ENCODE results near the gene VN1R2. TPM values are rescaled to one million over a fixed set of nuclear protein-coding genes. Genes with fewer than 3 reads are reported as not detected.
"Not testable (repeated sequence)": the region's sequence is repeated elsewhere in the genome, so short reads cannot be mapped to it uniquely, and the experiment has no call there.

The VN1R2 gene
- not detected for polyA plus RNA-seq (2013, experiment 1 of 2)
- not detected for polyA plus RNA-seq (2013, experiment 2 of 2)

DNA sequence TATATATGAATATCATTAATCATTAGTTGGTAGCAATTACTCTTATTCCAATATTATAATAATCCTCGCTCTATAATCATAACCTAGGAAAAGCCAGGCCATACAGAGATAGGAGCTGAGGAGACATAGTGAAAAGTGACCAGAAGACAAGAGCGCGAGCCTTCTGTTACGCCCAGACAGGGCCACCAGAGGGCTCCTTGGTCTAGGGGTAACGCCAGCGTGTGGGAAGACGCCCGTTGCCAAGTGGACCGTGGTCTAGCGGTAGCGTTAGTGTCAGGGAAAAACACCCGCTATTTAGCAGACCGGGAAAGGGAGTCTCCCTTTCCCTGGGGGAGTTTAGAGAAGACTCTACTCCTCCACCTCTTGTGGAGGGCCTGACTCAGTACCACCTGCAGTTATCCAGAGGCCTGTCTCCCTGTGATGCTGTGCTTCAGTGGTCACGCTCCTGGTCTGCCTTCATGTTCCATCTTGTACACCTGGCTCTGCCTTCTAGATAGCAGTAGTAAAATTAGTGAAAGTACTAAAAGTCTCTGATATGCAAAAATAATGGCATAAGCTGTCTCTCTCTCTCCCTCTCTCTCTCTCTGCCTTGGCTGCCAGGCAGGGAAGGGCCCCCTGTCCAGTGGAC, at the start of gene VN1R2:
TSS of gene VN1R2 (plus strand) at position 578 of the 628 bp plus-strand sequence. CDS start 84 bp downstream, outside the sequence.
- not testable (repeated sequence) for H3K23ac ChIP-seq (ENCODE audit: low read length); H3K4me1 ChIP-seq (ENCODE audit: control insufficient read depth, low read depth, low read length); H3K4me3 ChIP-seq (ENCODE audit: low read length); H3K79me1 ChIP-seq (ENCODE audit: low read length); H3K36me3 ChIP-seq (ENCODE audit: control insufficient read depth, insufficient read depth, low read length); H4K8ac ChIP-seq (ENCODE audit: low read depth, low read length); H3K9ac ChIP-seq (ENCODE audit: low read length); H3K79me2 ChIP-seq (ENCODE audit: control insufficient read depth, insufficient read depth, low read length); H2BK5ac ChIP-seq (ENCODE audit: low read length); H4K5ac ChIP-seq (ENCODE audit: low read length); H3K4ac ChIP-seq (ENCODE audit: low read depth, low read length); H3K27ac ChIP-seq (ENCODE audit: low read depth, low read length); H3K27me3 ChIP-seq (ENCODE audit: insufficient read depth, low read length, poor library complexity); H2BK15ac ChIP-seq (replicated peaks; ENCODE audit: low read depth); H2BK120ac ChIP-seq (ENCODE audit: low read depth, low read length); DNase-seq; H3K4me2 ChIP-seq (ENCODE audit: low read length); H2AK5ac ChIP-seq (ENCODE audit: low read length); H3K18ac ChIP-seq (ENCODE audit: low read length); H3K56ac ChIP-seq (ENCODE audit: low read length)
- WGBS (ENCODE audit: extremely low coverage, insufficient coverage, low lambda C conversion rate), result no CpG with 5 or more reads among the region's 14 CpGs

DNA sequence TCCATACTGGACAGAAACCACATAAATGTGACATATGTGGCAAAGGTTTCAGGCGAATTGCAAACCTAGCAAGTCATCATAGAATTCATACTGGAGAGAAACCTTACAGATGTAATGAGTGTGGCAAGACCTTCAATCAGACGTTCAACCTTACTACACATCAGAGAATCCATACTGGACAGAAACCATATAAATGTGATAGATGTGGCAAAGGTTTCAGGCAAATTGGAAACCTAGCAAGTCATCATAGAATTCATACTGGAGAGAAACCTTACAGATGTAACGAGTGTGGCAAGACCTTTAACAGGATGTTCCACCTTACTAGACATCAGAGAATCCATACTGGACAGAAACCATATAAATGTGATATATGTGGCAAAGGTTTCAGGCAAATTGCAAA, 46.5 kb upstream of the VN1R2 start:
- WGBS (ENCODE audit: extremely low coverage, insufficient coverage, low lambda C conversion rate), result no CpG with 5 or more reads among the region's 3 CpGs
- not testable (repeated sequence) for H3K4ac ChIP-seq (ENCODE audit: low read depth, low read length); H3K4me3 ChIP-seq (ENCODE audit: low read length)

DNA sequence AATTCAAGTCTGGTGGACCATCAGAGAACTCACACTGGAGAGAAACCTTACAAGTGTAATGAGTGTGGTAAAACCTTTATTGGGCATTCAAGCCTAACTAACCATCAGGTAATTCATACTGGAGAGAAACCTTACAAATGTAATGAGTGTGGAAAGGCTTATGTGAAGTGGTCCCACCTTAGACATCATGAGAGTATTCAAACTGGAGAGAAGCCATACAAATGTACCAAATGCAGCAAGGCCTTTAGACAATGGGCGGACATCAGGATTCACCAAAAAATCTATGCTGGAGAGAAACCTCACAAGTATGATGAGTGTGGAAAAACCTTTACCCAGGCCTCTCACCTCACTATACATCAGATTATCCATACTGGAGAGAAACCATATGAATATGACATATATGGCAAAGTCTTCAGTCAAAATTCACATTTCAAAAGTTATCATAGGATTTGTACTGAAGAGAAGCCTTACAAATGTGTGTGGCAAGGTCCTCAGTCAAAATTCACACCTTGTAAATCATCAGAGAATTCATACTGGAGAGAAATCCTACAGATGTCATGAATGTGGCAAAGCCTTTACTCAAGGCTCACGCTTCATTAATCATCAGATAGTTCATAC, 45.3 kb upstream of the VN1R2 start:
- Histone ChIP-seq H3K27ac (ENCODE audit: low read depth, low read length) (no peak overlapping the region), H3K23ac (ENCODE audit: low read length) (no peak overlapping the region), H2BK15ac (replicated peaks; ENCODE audit: low read depth) (no peak overlapping the region), H3K18ac (ENCODE audit: low read length) (no peak overlapping the region), H4K8ac (ENCODE audit: low read depth, low read length) (no peak overlapping the region), H2AK5ac (ENCODE audit: low read length) (no peak overlapping the region), H3K56ac (ENCODE audit: low read length) (no peak overlapping the region), H3K36me3 (ENCODE audit: control insufficient read depth, insufficient read depth, low read length) (no peaks in the 10 kb centered on the region), H4K5ac (ENCODE audit: low read length) (no peak overlapping the region), H3K4me3 (ENCODE audit: low read length) (no peak overlapping the region), H3K79me2 (ENCODE audit: control insufficient read depth, insufficient read depth, low read length) (no peaks in the 10 kb centered on the region), H3K4me1 (ENCODE audit: control insufficient read depth, low read depth, low read length) (no peaks in the 10 kb centered on the region), H2BK5ac (ENCODE audit: low read length) (no peak overlapping the region), H3K9ac (ENCODE audit: low read length) (no peak overlapping the region), H3K27me3 (ENCODE audit: insufficient read depth, low read length, poor library complexity) (no peaks in the 10 kb centered on the region), H3K4me2 (ENCODE audit: low read length) (no peak overlapping the region), H2BK120ac (ENCODE audit: low read depth, low read length) (no peak overlapping the region), H3K4ac (ENCODE audit: low read depth, low read length) (no peak overlapping the region), H3K79me1 (ENCODE audit: low read length) (no peaks in the 10 kb centered on the region)
- no CpG with 5 or more reads among the region's 2 CpGs for WGBS (ENCODE audit: extremely low coverage, insufficient coverage, low lambda C conversion rate)
- no peak for DNase-seq

More for the DNA sequence above, 46.5 kb upstream of the VN1R2 start:
- H3K23ac ChIP-seq (ENCODE audit: low read length); H2BK120ac ChIP-seq (ENCODE audit: low read depth, low read length); H4K5ac ChIP-seq (ENCODE audit: low read length); H3K4me1 ChIP-seq (ENCODE audit: control insufficient read depth, low read depth, low read length); H3K27me3 ChIP-seq (ENCODE audit: insufficient read depth, low read length, poor library complexity); H3K79me2 ChIP-seq (ENCODE audit: control insufficient read depth, insufficient read depth, low read length); H4K8ac ChIP-seq (ENCODE audit: low read depth, low read length); H2BK5ac ChIP-seq (ENCODE audit: low read length); H2AK5ac ChIP-seq (ENCODE audit: low read length); H3K9ac ChIP-seq (ENCODE audit: low read length); DNase-seq; H3K4me2 ChIP-seq (ENCODE audit: low read length); H3K56ac ChIP-seq (ENCODE audit: low read length); H3K36me3 ChIP-seq (ENCODE audit: control insufficient read depth, insufficient read depth, low read length); H3K27ac ChIP-seq (ENCODE audit: low read depth, low read length); H3K18ac ChIP-seq (ENCODE audit: low read length); H2BK15ac ChIP-seq (replicated peaks; ENCODE audit: low read depth); H3K79me1 ChIP-seq (ENCODE audit: low read length): not testable (repeated sequence)

DNA sequence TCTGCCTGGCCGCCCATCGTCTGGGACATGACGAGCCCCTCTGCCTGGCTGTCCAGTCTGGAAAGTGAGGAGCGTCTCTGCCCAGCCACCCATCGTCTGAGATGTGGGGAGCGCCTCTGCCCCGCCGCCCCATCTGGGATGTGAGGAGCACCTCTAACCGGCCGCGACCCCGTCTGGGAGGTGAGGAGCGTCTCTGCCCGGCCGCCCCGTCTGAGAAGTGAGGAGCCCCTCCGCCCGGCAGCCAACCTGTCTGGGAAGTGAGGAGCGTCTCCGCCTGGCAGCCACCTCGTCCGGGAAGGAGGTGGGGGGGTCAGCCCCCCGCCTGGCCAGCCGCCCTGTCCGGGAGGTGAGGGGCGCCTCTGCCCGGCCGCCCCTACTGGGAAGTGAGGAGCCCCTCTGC, 35.4 kb upstream of the VN1R2 start:
- no CpG with 5 or more reads among the region's 28 CpGs for WGBS (ENCODE audit: extremely low coverage, insufficient coverage, low lambda C conversion rate)
- DNase-seq, result not testable (repeated sequence)

GRCh38 chr19:53224606-53225005, 33.5 kb upstream of the VN1R2 start:
- Histone ChIP-seq H3K4me1 (ENCODE audit: control insufficient read depth, low read depth, low read length) (no peaks in the 10 kb centered on the region), H2BK5ac (ENCODE audit: low read length) (no peak overlapping the region), H3K4me3 (ENCODE audit: low read length) (no peak overlapping the region), H3K27me3 (ENCODE audit: insufficient read depth, low read length, poor library complexity) (no peaks in the 10 kb centered on the region), H3K79me1 (ENCODE audit: low read length) (no peaks in the 10 kb centered on the region), H3K18ac (ENCODE audit: low read length) (no peak overlapping the region), H3K4ac (ENCODE audit: low read depth, low read length) (no peak overlapping the region), H2AK5ac (ENCODE audit: low read length) (no peak overlapping the region), H3K4me2 (ENCODE audit: low read length) (no peak overlapping the region), H4K8ac (ENCODE audit: low read depth, low read length) (no peak overlapping the region), H3K23ac (ENCODE audit: low read length) (no peak overlapping the region), H3K36me3 (ENCODE audit: control insufficient read depth, insufficient read depth, low read length) (no peaks in the 10 kb centered on the region), H3K56ac (ENCODE audit: low read length) (no peak overlapping the region), H3K9ac (ENCODE audit: low read length) (no peak overlapping the region), H4K5ac (ENCODE audit: low read length) (no peak overlapping the region), H3K79me2 (ENCODE audit: control insufficient read depth, insufficient read depth, low read length) (no peaks in the 10 kb centered on the region), H2BK15ac (replicated peaks; ENCODE audit: low read depth) (no peak overlapping the region), H2BK120ac (ENCODE audit: low read depth, low read length) (no peak overlapping the region), H3K27ac (ENCODE audit: low read depth, low read length) (no peak overlapping the region)
- WGBS (ENCODE audit: extremely low coverage, insufficient coverage, low lambda C conversion rate), result no CpG with 5 or more reads among the region's 20 CpGs
- DNase-seq, result no peak

More for the DNA sequence above, 35.4 kb upstream of the VN1R2 start:
- H2BK15ac ChIP-seq (replicated peaks; ENCODE audit: low read depth); H3K9ac ChIP-seq (ENCODE audit: low read length); H2AK5ac ChIP-seq (ENCODE audit: low read length); H3K56ac ChIP-seq (ENCODE audit: low read length); H2BK5ac ChIP-seq (ENCODE audit: low read length); H4K8ac ChIP-seq (ENCODE audit: low read depth, low read length); H3K18ac ChIP-seq (ENCODE audit: low read length); H3K36me3 ChIP-seq (ENCODE audit: control insufficient read depth, insufficient read depth, low read length); H3K4me3 ChIP-seq (ENCODE audit: low read length); H2BK120ac ChIP-seq (ENCODE audit: low read depth, low read length); H3K27me3 ChIP-seq (ENCODE audit: insufficient read depth, low read length, poor library complexity); H3K23ac ChIP-seq (ENCODE audit: low read length); H3K4ac ChIP-seq (ENCODE audit: low read depth, low read length); H3K79me1 ChIP-seq (ENCODE audit: low read length); H3K79me2 ChIP-seq (ENCODE audit: control insufficient read depth, insufficient read depth, low read length); H4K5ac ChIP-seq (ENCODE audit: low read length); H3K4me1 ChIP-seq (ENCODE audit: control insufficient read depth, low read depth, low read length); H3K4me2 ChIP-seq (ENCODE audit: low read length); H3K27ac ChIP-seq (ENCODE audit: low read depth, low read length): not testable (repeated sequence)

Measured in mesendoderm (in vitro differentiated cells).